Measurements from ENCODE around the gene NR6A1. TPM values are rescaled to one million over a fixed set of nuclear protein-coding genes. Genes with fewer than 3 reads are reported as not detected.

The NR6A1 gene
- total RNA-seq, 4 donors from 2014 or later: 1.8 to 2.8 (median 2.0) TPM

DNA sequence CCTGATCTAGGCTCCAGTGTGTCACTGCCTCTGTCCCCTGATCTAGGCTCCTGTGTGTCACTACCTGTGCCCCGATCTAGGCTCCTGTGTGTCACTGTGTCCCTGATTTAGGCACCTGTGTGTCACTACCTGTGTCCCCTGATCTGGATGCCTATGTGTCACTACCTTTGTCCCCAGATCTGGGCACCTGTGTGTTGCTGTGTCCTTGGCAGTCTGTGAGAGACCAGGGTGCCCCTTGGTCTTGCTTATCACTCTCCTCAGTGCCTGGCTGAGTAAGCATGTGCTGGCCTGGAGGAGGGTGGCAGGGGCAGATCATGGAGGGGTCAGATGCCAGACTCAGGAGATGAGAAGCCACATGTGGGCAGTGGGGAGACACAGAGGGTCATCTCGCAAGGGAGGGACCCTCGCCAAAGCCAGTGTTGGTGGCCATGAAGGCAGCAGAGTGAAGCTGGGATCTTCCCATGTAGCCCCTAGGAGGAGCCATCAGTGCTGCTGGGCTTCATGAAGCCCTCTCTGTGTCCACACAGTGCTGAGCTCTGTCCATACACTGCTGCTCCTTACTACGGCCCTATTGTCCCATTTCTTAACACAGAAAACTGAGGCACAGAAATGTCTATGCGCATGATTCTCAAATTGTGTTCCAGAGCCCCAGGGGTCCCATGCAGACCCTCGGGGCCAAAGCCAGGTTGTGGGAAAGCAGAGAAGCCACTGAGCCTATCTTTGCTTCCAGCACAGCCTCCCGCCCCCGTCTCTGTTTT is 21.3 kb upstream of the NR6A1 start:
- Histone ChIP-seq H3K4me3 (no peak overlapping the region), H3K36me3 (peaks cover 3 to 33% (median 14%) of the 10 kb centered on the region in 4 donors), H3K4me1 (peaks cover 31 to 56% (median 44%) of the 10 kb centered on the region in 4 donors), H3K27ac (replicated peaks in 1 of 4) (peak overlapping the region in 3 of 4 donors; percentile 40 to 66 (median 50)), H3K9me3 (no peaks in the 10 kb centered on the region), H3K27me3 (no peaks in the 10 kb centered on the region)
- DNase-seq (ENCODE audit: extremely low spot score): no peak
- TF ChIP-seq POLR2A (IDR thresholded peaks at IDR 0.05; ENCODE audit: low read depth): no peak
- intact Hi-C loops (cut with DNase I): no loop called here
- WGBS: 73% methylated on average over 7 of the region's 8 CpGs

DNA sequence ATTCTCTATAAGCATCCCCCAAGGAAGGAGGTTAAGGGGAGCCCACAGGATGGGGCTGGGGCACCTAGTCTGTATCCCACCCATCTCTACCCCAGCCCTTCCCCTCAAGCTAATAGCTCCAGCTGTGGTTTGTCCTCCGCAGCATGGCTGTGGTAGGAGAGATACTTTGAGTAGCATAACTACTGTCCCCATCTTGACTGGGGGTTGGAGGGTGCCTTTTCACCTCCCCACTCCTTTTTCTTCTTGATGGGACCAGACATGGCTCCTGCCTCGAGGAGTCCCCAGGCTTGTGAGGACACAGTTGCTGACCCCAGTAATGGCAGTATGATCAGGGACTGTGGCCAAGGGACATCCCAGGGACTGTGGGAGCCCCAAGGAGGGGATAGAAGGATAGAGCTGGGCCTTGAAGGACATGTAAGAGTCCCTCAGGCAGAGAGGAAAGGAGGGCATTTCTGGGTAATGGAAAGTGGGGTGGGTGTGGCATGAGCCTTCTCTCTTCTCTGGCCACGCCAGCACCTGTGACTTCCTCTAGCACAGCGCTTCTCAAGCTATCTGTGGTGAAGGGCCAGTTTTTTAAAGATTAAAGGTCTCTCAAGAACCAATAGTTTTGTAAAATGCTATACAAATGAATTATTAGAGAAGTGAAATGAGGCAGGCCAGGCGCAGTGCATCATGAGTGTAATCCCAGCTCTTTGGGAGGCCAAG is 19.8 kb upstream of the NR6A1 start:
- intact Hi-C loops (cut with DNase I): no loop called here
- no peaks in the 10 kb centered on the region for H3K9me3 ChIP-seq
- no peak overlapping the region for H3K4me3 ChIP-seq
- TF ChIP-seq POLR2A (IDR thresholded peaks at IDR 0.05; ENCODE audit: low read depth) (no peak), EP300 (IDR thresholded peaks at IDR 0.05) (no peak), POLR2AphosphoS5 (IDR thresholded peaks at IDR 0.05) (no peak), CTCF (IDR thresholded peaks at IDR 0.05) (no peak)
- DNase-seq (ENCODE audit: extremely low spot score): no peak
- 77% methylated on average over 5 of the region's 5 CpGs for WGBS
- H3K36me3 ChIP-seq: peaks cover 3 to 41% (median 20%) of the 10 kb centered on the region in 4 donors
- no peak overlapping the region for H3K27ac ChIP-seq (replicated peaks in 1 of 4)
- H3K4me1 ChIP-seq: peaks cover 20 to 41% (median 29%) of the 10 kb centered on the region in 4 donors
- no peaks in the 10 kb centered on the region for H3K27me3 ChIP-seq

- no peak for TF ChIP-seq POLR2AphosphoS5 (IDR thresholded peaks at IDR 0.05)
- TF ChIP-seq POLR2A (IDR thresholded peaks at IDR 0.05; ENCODE audit: low read depth): no peak
- no peak for TF ChIP-seq EP300 (IDR thresholded peaks at IDR 0.05)
- no peak for TF ChIP-seq CTCF (IDR thresholded peaks at IDR 0.05)
- WGBS: 91% methylated on average over 8 of the region's 8 CpGs
- no peaks in the 10 kb centered on the region for H3K27me3 ChIP-seq
- peaks cover 3 to 41% (median 20%) of the 10 kb centered on the region in 4 donors for H3K36me3 ChIP-seq
- no peaks in the 10 kb centered on the region for H3K9me3 ChIP-seq
- no peak overlapping the region for H3K4me3 ChIP-seq
- H3K4me1 ChIP-seq: peaks cover 17 to 35% (median 22%) of the 10 kb centered on the region in 4 donors
- no peak overlapping the region for H3K27ac ChIP-seq (replicated peaks in 1 of 4)
- no peak for DNase-seq (ENCODE audit: extremely low spot score)
- intact Hi-C loops (cut with DNase I): no loop called here
Observed at GRCh38 chr9:124790301-124790700, 19.2 kb upstream of the NR6A1 start.

DNA sequence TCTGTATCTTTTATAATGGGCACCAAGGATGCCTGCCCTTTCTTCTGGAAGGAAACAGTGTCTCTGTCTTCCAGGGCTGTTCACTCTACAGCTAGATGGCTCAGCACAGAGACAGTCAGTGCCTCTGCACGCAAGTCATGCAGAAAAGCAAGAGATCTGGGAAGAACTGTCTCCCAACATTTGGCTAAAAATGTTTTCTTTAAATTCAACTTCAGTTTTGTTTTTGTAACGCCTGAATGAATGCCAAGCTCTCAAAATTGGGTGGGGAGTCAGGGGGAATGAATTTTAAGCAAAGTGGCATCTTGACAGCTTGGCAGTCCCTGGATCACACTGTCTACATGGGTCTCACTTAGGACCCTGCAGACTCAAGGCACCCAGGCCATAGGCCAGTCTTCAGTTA is 18.4 kb upstream of the NR6A1 start:
- H3K36me3 ChIP-seq: peaks cover 3 to 41% (median 20%) of the 10 kb centered on the region in 4 donors
- WGBS: 83% methylated on average over 2 of the region's 2 CpGs
- no peak for DNase-seq (ENCODE audit: extremely low spot score)
- TF ChIP-seq POLR2AphosphoS5 (IDR thresholded peaks at IDR 0.05) (no peak), POLR2A (IDR thresholded peaks at IDR 0.05; ENCODE audit: low read depth) (no peak), EP300 (IDR thresholded peaks at IDR 0.05) (no peak), CTCF (IDR thresholded peaks at IDR 0.05) (no peak)
- no peak overlapping the region for H3K27ac ChIP-seq (replicated peaks in 1 of 4)
- intact Hi-C loops (cut with DNase I): no loop called here
- no peak overlapping the region for H3K4me3 ChIP-seq
- no peaks in the 10 kb centered on the region for H3K9me3 ChIP-seq
- no peaks in the 10 kb centered on the region for H3K27me3 ChIP-seq
- H3K4me1 ChIP-seq: peaks cover 12 to 32% (median 19%) of the 10 kb centered on the region in 4 donors

- no peak overlapping the region for H3K4me3 ChIP-seq
- no peak overlapping the region for H3K27ac ChIP-seq (replicated peaks in 1 of 4)
- TF ChIP-seq CTCF (IDR thresholded peaks at IDR 0.05) (no peak), EP300 (IDR thresholded peaks at IDR 0.05) (no peak), POLR2A (IDR thresholded peaks at IDR 0.05; ENCODE audit: low read depth) (no peak), POLR2AphosphoS5 (IDR thresholded peaks at IDR 0.05) (no peak)
- no peaks in the 10 kb centered on the region for H3K9me3 ChIP-seq
- DNase-seq (ENCODE audit: extremely low spot score): no peak
- H3K36me3 ChIP-seq: peaks cover 3 to 41% (median 20%) of the 10 kb centered on the region in 4 donors
- H3K27me3 ChIP-seq: no peaks in the 10 kb centered on the region
- peaks cover 17 to 30% (median 25%) of the 10 kb centered on the region in 4 donors for H3K4me1 ChIP-seq
- WGBS: 94% methylated on average over 3 of the region's 3 CpGs
- intact Hi-C loops (cut with DNase I): no loop called here
Observed at GRCh38 chr9:124788542-124789217, 17.6 kb upstream of the NR6A1 start.

Data from esophagus muscularis mucosa (tissue), 4 donors.